ENCODE results near the gene STK11IP.

STK11IP gene

GRCh38 chr2:219575566-219576504 lies 21.8 kb upstream of the STK11IP start:
- DNase-seq (ENCODE audit: extremely low read depth, low read depth): no peak
- TF ChIP-seq, protein P1, sequence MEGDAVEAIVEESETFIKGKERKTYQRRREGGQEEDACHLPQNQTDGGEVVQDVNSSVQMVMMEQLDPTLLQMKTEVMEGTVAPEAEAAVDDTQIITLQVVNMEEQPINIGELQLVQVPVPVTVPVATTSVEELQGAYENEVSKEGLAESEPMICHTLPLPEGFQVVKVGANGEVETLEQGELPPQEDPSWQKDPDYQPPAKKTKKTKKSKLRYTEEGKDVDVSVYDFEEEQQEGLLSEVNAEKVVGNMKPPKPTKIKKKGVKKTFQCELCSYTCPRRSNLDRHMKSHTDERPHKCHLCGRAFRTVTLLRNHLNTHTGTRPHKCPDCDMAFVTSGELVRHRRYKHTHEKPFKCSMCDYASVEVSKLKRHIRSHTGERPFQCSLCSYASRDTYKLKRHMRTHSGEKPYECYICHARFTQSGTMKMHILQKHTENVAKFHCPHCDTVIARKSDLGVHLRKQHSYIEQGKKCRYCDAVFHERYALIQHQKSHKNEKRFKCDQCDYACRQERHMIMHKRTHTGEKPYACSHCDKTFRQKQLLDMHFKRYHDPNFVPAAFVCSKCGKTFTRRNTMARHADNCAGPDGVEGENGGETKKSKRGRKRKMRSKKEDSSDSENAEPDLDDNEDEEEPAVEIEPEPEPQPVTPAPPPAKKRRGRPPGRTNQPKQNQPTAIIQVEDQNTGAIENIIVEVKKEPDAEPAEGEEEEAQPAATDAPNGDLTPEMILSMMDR (IDR thresholded peaks at IDR 0.05; ENCODE audit: low read depth, low read length): no peak

GRCh38 chr2:219576505-219577388 lies 20.9 kb upstream of the STK11IP start:
- DNase-seq (ENCODE audit: extremely low read depth, low read depth): no peak
- TF ChIP-seq, protein P1 (IDR thresholded peaks at IDR 0.05; ENCODE audit: low read depth, low read length): no peak

DNA sequence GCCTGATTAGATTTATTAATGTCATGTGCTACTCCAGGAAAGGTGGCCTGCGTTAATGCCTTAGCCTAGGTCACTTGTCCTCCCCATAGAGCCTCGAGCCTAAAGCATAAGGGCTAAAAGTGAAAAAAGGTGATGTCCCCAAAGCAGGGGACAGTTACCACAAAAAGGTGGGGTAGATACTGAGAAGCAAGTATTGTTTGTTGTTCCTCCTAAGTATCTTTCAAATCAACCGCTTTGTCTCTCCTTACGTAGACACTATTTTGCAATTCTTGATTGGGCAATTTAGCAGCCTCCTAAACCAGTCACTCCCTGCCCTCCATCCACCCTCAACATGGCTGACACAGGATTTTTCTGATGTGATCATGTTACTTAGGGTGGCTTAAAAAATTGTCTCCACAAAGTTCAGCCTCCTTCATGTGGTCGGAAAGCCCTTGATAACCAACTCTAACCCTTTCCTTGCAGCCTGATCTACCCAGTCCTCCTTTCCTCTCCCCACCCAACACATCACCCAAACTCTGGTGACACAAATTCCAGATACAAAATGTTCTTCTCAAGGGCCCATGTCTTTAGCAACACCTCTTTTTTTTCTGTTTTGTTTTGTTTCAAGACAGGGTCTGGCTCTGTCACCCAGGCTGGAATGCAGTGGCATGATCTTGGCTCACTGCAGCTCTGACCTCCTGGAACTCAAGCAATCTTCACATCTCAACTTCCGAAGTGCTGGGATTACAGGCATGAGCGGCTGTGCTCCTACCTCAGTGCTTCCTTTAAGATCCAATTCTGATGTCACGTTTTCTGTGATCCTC lies 18.6 kb upstream of the STK11IP start:
- DNase-seq (ENCODE audit: extremely low read depth, low read depth): no peak
- TF ChIP-seq, protein P1 (IDR thresholded peaks at IDR 0.05; ENCODE audit: low read depth, low read length): no peak

DNA sequence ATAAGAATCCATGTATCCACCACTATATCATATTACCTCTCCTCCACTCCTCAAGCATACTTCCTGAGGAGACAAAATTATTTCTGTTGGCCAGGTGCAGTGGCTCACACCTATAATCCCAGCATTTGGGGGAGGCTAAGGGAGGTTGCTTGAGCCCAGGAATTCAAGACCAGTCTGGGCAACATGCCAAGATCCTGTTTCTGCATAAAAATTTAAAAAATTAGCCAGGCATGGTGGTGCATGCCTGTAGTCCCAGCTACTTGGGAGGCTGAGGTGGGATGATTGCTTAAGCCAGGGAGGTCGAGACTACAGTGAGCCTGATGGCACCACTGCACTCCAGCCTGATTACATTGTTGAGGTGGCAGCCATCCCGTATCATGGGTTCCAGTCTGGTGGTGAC lies 16.3 kb upstream of the STK11IP start:
- TF ChIP-seq, protein P1 (IDR thresholded peaks at IDR 0.05; ENCODE audit: low read depth, low read length): no peak
- DNase-seq (ENCODE audit: extremely low read depth, low read depth): no peak

DNA sequence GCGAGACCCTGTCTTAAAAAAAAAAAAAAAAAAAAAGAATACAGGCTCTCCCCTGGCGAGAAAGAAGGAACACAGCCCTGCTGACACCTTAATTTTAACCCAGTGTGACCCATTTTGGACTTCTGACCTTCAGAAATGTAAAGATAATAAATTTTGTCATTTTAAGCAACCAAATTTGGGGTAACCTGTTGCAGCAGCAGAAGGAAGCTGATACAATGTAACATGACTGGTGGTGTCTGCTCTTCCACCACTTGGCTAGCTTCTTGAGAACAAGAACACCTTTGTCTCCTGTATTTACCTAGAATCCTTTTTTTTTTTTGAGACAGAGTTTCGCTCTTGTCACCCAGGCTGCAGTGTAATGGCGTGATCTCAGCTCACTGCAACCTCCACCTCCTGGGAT lies 6.6 kb upstream of the STK11IP start:
- no peak for DNase-seq (ENCODE audit: extremely low read depth, low read depth)
- TF ChIP-seq, protein P1 (IDR thresholded peaks at IDR 0.05; ENCODE audit: low read depth, low read length): no peak

DNA sequence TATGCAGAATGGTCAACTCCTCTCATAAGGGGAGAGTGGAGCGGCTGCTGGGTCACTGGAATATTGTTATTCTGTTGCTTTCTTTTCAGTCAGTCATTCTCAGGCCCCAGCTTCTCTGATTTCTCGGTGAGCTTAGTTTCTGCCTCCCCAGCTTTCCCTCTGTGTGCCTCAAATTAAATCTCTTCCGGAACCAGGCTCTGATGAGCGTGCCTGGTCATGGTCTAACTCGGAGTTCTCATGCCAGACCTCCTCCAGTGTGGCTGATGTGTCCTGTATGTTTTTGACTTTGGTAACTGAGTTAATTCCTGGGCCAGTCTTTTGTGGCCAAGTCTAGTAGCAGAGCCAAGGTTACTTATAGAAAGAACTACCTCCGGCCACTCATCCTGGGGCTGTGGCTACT lies 4.9 kb upstream of the STK11IP start:
- TF ChIP-seq, protein P1 (IDR thresholded peaks at IDR 0.05; ENCODE audit: low read depth, low read length): no peak
- DNase-seq (ENCODE audit: extremely low read depth, low read depth): no peak

Measured in AG09319 (cell line).